ENCODE data around the gene ZNF195. TPM values are rescaled to one million over a fixed set of nuclear protein-coding genes. Genes with fewer than 3 reads are reported as not detected.

ZNF195 gene
- total RNA-seq, 1 experiment from 2014 or later = 85.5 TPM

DNA sequence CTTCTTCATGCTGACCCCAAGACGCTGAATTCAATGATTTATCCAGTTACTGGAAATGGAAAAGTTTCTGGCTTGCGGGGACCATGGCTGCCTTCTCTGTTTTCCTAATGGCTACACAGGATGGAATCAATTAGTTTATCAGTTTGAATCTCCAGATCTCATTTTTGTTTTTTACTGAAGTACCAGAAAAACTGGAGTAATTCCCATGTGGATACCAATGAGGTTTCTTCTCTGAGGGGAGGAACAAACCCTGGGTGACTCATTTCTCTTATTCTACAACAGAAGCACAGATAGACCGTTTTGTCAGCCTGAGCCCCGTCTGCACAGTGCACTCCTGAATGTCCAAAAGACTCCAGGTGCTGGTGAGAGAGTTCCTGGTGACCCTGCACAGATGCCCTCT is 3.4 kb downstream of the ZNF195 start:
- CTCF ChIA-PET = interaction anchor here (0.6 to 2.8 kb wide), 3 partner anchors 33 to 36 kb away, joined by 3 to 13 read pairs (median 12); no protein-coding TSS in a partner anchor
- H3K36me3 Mint-ChIP-seq = peaks cover 75% of the 10 kb centered on the region
- peaks cover 62% of the 10 kb centered on the region for H3K4me1 Mint-ChIP-seq
- peak overlapping the region; percentile 95 for H3K27ac Mint-ChIP-seq
- TF ChIP-seq, protein P1, sequence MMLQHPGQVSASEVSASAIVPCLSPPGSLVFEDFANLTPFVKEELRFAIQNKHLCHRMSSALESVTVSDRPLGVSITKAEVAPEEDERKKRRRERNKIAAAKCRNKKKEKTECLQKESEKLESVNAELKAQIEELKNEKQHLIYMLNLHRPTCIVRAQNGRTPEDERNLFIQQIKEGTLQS (CRISPR knock-in tag; conservative IDR thresholded peaks at IDR 0.05) = no peak
- no peak for TF ChIP-seq CBFB (CRISPR knock-in tag; IDR thresholded peaks at IDR 0.05; ENCODE audit: low read depth)
- no peak for TF ChIP-seq ESRRA (CRISPR knock-in tag; IDR thresholded peaks at IDR 0.05; ENCODE audit: borderline replicate concordance)
- TF ChIP-seq, protein P2, sequence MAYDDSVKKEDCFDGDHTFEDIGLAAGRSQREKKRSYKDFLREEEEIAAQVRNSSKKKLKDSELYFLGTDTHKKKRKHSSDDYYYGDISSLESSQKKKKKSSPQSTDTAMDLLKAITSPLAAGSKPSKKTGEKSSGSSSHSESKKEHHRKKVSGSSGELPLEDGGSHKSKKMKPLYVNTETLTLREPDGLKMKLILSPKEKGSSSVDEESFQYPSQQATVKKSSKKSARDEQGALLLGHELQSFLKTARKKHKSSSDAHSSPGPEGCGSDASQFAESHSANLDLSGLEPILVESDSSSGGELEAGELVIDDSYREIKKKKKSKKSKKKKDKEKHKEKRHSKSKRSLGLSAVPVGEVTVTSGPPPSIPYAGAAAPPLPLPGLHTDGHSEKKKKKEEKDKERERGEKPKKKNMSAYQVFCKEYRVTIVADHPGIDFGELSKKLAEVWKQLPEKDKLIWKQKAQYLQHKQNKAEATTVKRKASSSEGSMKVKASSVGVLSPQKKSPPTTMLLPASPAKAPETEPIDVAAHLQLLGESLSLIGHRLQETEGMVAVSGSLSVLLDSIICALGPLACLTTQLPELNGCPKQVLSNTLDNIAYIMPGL (CRISPR knock-in tag; IDR thresholded peaks at IDR 0.05) = no peak
- no peak for TF ChIP-seq IRF2 (CRISPR knock-in tag; IDR thresholded peaks at IDR 0.05; ENCODE audit: borderline replicate concordance, low read depth)
- TF ChIP-seq SOX15 (CRISPR knock-in tag; IDR thresholded peaks at IDR 0.05) = no peak
- no peak for TF ChIP-seq NR3C1 (CRISPR knock-in tag; conservative IDR thresholded peaks at IDR 0.05; ENCODE audit: low read depth)
- TF ChIP-seq, protein P3, sequence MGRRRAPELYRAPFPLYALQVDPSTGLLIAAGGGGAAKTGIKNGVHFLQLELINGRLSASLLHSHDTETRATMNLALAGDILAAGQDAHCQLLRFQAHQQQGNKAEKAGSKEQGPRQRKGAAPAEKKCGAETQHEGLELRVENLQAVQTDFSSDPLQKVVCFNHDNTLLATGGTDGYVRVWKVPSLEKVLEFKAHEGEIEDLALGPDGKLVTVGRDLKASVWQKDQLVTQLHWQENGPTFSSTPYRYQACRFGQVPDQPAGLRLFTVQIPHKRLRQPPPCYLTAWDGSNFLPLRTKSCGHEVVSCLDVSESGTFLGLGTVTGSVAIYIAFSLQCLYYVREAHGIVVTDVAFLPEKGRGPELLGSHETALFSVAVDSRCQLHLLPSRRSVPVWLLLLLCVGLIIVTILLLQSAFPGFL (CRISPR knock-in tag; IDR thresholded peaks at IDR 0.05; ENCODE audit: borderline replicate concordance) = no peak
- TF ChIP-seq, protein P4, sequence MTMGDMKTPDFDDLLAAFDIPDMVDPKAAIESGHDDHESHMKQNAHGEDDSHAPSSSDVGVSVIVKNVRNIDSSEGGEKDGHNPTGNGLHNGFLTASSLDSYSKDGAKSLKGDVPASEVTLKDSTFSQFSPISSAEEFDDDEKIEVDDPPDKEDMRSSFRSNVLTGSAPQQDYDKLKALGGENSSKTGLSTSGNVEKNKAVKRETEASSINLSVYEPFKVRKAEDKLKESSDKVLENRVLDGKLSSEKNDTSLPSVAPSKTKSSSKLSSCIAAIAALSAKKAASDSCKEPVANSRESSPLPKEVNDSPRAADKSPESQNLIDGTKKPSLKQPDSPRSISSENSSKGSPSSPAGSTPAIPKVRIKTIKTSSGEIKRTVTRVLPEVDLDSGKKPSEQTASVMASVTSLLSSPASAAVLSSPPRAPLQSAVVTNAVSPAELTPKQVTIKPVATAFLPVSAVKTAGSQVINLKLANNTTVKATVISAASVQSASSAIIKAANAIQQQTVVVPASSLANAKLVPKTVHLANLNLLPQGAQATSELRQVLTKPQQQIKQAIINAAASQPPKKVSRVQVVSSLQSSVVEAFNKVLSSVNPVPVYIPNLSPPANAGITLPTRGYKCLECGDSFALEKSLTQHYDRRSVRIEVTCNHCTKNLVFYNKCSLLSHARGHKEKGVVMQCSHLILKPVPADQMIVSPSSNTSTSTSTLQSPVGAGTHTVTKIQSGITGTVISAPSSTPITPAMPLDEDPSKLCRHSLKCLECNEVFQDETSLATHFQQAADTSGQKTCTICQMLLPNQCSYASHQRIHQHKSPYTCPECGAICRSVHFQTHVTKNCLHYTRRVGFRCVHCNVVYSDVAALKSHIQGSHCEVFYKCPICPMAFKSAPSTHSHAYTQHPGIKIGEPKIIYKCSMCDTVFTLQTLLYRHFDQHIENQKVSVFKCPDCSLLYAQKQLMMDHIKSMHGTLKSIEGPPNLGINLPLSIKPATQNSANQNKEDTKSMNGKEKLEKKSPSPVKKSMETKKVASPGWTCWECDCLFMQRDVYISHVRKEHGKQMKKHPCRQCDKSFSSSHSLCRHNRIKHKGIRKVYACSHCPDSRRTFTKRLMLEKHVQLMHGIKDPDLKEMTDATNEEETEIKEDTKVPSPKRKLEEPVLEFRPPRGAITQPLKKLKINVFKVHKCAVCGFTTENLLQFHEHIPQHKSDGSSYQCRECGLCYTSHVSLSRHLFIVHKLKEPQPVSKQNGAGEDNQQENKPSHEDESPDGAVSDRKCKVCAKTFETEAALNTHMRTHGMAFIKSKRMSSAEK (CRISPR knock-in tag; IDR thresholded peaks at IDR 0.05; ENCODE audit: borderline replicate concordance) = no peak
- TF ChIP-seq TCF7 (CRISPR knock-in tag; IDR thresholded peaks at IDR 0.05; ENCODE audit: low read depth) = no peak
- peak overlapping the region; percentile 96 for H3K4me3 Mint-ChIP-seq
- H3K27me3 Mint-ChIP-seq (ENCODE audit: low read depth) = no peaks in the 10 kb centered on the region
- ATAC-seq (no peak), DNase-seq (ENCODE audit: low spot score) (no peak)
- POLR2A ChIA-PET = no interaction called here
- no peaks in the 10 kb centered on the region for H3K9me3 Mint-ChIP-seq

DNA sequence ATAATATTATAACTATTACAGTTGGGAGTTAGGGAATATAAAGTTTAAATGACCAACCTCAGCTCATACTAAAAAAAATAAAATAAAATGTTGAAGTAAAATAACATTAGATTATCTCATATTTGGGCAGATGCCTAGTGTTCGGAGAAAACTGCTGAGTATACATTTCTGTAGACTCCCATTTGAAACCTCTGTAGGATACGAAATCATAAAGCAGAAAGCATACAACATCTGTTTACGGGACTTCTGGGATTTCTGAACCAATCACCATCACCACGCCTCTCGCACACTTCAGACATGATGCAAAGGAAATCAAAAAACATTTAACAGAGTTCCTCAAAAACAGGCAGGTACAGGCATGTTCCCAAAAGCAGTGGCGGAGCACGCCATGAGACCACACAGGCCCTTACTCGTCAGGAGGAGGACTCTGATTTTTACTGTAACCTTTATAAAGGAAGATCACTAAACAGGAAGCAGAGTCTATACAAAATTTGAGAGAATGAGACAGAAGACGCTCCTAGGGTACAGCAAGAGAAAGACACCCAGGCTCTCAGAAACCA is 8.6 kb downstream of the ZNF195 start:
- Mint-ChIP-seq H3K4me3 (no peak overlapping the region), H3K27me3 (ENCODE audit: low read depth) (no peaks in the 10 kb centered on the region), H3K27ac (peak overlapping the region; percentile 83; the same call in 1 of the 2 replicates), H3K9me3 (peaks cover 7% of the 10 kb centered on the region), H3K4me1 (peaks cover 23% of the 10 kb centered on the region), H3K36me3 (peaks cover 91% of the 10 kb centered on the region)
- ATAC-seq (no peak), DNase-seq (ENCODE audit: low spot score) (no peak)
- TF ChIP-seq, protein P5, sequence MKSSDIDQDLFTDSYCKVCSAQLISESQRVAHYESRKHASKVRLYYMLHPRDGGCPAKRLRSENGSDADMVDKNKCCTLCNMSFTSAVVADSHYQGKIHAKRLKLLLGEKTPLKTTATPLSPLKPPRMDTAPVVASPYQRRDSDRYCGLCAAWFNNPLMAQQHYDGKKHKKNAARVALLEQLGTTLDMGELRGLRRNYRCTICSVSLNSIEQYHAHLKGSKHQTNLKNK (CRISPR knock-in tag; IDR thresholded peaks at IDR 0.05) = no peak
- TF ChIP-seq ATF1 (CRISPR knock-in tag; IDR thresholded peaks at IDR 0.05) (no peak), NR2C2 (CRISPR knock-in tag; IDR thresholded peaks at IDR 0.05) (no peak), TEAD1 (CRISPR knock-in tag; IDR thresholded peaks at IDR 0.05) (no peak), GTF2I (CRISPR knock-in tag; conservative IDR thresholded peaks at IDR 0.05) (no peak), RORB (CRISPR knock-in tag; IDR thresholded peaks at IDR 0.05) (no peak)
- TF ChIP-seq, protein P6, sequence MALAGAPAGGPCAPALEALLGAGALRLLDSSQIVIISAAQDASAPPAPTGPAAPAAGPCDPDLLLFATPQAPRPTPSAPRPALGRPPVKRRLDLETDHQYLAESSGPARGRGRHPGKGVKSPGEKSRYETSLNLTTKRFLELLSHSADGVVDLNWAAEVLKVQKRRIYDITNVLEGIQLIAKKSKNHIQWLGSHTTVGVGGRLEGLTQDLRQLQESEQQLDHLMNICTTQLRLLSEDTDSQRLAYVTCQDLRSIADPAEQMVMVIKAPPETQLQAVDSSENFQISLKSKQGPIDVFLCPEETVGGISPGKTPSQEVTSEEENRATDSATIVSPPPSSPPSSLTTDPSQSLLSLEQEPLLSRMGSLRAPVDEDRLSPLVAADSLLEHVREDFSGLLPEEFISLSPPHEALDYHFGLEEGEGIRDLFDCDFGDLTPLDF (CRISPR knock-in tag; IDR thresholded peaks at IDR 0.05) = no peak
- ChIA-PET POLR2A (no interaction called here), CTCF (no interaction called here)

Measured in WTC11 (cell line).